NCI-H2196 treated with DMSO at 0.1 percent for 48 hours (cell line): ENCODE measurements around the gene CUBN.

Experiments
- DNase-seq: peaks from one replicate; lab custom pipeline; 2025; ENCODE audit not compliant: unreplicated experiment; lab: John Stamatoyannopoulos, UW

The CUBN gene

DNA sequence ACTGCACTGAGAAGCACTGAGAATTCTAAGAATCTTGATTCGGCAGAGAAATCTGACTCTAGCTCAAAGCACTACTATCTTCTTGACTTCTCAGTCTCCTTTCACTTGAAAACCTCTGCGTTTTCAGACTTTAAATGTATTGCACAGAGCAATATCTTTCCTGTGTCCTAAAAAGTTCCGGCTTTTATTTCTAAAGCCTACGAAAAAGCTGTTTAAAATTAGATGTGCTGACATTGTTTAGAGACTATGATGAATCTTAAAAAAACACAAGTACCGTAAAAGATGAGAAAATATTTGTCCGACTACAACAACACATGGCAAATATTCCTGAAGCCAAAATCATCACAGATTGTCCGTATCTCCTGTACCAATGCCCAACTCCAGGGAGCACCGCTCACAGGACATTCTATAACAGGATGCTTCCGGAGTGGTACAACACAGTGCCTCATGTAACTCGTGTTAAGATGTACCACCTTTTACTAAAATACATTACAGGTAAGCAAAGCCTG lies 136.9 kb downstream of the CUBN start:
- no peak for DNase-seq

GRCh38 chr10:16991011-16991410 lies 138.6 kb downstream of the CUBN start:
- no peak for DNase-seq

DNA sequence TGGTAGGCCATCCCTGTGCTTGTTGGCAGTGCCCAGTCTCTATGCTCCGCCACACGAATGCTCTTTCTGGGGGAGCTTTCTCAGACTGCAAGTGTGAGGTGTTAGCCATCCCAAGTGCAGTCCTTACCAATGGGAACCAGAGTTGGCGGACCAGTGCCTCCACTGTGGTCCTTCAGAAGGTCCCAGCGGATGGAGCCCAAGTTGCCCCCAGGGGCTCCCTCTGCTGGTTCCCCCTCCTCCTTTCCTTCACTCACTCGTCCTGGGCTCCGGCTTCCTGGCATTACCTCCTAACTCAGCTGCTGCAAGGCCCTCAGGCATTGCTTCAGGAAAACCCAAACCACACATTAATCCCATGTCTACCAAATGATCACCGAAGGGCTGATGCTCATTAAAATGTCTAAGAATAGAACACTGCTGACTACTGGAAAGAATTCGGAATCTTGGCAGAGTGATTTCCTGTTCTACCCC lies 139.8 kb downstream of the CUBN start:
- DNase-seq, result no peak

DNA sequence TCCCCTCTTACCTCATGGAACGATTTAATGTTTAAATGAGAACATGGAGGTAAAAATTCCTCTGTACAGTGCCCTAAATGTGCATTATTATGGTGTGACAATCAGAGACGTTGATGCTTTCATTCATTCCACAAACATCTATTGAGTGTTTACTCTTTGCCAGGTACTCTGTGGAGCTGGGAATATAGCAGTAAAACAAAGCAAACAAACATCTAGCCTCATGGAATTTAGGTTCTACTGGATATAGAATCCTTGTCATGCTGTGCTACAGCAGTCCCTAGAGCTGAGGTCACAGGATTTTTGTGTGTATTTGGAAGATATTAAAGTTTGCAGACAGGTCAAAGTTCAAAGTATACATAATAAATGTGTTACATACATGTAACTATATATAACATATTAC lies 140.7 kb downstream of the CUBN start:
- DNase-seq, result no peak

DNA sequence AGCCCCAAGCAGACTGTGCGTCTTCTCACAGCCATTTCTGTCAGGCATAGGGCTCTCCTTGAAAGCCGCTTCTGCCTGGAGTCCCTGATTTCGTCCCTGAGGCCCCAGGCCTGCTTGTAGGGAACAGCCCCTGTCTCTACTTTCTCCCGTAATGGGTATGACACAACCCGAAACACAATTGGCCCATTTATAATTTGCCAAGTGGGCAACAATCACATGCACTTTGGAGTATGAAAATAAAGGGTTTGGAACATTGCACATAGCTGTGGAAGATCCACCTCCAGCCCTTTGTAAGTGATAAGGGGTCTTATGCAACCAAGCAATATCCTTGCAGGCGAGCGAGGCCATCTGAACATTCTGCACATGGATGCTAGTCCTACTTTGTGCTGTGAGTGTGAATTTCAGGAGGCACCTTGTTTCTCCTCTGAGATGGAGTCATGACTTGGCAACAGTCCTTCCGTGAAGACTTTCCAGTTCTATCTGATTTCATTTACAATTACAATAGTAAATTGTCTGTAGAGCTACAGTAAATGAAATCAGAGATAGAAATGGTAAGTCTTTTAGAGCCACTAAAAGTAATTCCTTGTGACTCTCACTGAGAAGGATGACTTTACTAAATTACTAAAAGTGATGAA lies 141.5 kb downstream of the CUBN start:
- DNase-seq, result no peak

GRCh38 chr10:16987206-16987621 lies 142.4 kb downstream of the CUBN start:
- no peak for DNase-seq

DNA sequence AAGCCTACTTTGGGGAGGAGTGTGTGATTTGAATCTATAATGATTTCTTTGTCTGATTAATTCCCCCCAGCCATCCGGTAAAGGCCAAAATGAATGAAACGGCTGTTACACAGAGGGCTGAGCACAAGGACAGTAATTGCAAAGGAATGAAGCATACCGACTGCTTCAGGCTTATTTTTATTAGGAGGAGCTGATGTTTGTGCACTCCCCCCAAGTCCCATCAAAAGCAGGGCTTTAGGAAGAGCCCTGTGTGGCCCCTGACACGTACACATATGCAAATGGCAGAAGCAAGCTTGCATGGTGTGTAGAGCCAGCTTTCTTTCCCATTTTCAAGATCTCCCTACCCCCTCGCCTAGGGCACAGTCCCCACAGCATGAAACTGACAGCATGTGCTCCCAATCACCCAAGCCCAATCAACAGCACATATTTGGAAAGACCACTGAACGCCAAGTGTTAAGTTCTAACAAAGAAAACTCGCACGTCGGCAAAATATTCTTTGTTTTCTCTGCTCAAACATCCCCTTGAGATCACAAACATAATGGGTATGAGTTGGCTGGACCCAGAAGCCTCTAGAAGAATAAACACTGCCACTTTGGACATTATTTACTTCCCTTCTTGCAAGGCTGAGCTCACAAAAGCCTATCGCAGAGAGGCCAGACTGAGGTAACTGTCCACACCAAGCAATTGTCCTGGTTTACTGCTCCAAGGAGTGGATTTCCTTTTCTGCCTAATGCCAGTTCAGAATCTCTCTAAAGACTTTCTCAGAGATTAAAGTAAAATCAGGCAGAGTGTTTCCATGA lies 143.0 kb downstream of the CUBN start:
- no peak for DNase-seq

DNA sequence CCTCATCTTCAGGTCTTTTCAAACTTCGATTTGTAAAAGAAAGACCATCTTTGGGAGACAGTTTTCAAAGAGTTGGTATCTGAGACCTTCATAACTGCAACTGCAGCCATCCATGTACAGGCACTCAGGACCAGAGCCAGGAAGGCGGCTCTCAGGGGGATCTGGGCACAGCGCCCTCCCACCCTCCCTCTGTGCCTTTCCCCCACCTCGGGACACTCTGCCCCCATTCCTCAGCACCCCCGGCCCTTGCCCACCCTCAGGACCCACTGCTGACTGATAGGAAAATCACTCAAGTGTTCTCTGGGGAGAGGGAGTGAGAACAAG lies 143.6 kb downstream of the CUBN start:
- DNase-seq, result no peak

DNA sequence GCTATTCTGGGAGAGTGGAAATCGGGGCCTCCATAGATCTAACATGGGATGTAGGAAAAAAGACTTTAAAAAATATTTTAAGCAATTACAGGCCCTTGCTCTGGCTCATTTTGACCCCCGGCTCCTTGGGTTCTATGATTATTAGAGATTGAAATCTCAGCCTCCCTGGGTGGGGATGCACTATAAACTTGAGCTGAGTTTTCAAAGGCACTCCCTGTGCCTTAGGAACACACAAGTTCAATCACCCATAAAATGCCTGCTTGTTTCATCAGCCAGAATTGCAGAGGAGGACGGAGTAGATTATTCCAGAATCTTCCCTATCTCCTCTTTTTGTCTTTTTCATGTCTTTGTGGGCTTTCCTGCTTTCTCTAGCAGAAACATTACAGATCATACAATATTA lies 145.4 kb downstream of the CUBN start:
- no peak for DNase-seq

DNA sequence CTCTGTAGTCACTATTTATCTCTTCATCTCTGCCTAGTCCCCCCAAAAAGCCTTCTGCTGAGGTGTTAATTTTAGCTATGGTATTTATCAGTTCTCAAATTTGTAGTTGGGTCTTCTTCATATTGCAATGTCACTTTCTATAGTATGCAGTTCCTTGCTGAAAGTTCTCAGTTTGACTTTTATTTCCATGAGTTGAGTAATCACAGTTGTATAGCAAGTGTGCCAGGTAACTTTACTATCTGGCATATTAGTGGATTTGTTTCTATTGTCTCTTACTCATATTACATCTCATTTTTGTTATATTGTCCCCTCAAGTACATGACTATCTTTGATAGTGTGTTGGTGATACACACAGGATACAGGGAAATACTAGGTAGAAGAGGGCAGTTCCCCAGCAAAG lies 152.8 kb downstream of the CUBN start:
- no peak for DNase-seq

GRCh38 chr10:16975188-16975587 lies 154.4 kb downstream of the CUBN start:
- DNase-seq, result no peak

DNA sequence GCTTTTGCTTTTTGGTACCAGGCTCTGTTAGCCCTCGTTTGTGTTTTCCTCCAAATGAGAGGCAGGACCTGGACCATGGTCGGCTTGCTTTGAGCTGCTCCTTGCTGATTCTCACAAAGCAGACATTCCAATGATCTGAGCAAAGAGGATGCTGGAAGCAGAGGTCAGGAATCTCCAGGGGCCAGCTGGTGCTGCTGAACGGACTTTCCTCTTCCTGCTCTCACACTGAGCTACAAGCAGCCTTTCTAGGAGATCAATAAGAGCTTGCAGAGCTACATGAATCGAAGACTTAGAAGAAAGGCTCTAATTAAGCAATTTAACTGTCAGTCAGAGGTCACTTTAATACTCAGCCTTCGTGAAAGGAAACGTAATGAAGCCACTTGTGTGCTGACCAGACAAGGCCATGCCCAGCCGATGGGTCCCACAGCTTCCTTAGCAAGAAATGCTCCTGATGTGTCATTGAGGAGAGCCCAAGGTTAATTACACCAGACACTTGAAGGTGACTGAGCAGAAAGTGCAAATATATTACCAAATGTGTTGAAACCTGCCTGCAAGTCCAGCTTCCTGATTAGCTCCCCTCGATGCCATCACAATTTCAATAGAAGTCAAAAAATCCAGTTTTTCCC lies 161.1 kb downstream of the CUBN start:
- DNase-seq, result no peak

DNA sequence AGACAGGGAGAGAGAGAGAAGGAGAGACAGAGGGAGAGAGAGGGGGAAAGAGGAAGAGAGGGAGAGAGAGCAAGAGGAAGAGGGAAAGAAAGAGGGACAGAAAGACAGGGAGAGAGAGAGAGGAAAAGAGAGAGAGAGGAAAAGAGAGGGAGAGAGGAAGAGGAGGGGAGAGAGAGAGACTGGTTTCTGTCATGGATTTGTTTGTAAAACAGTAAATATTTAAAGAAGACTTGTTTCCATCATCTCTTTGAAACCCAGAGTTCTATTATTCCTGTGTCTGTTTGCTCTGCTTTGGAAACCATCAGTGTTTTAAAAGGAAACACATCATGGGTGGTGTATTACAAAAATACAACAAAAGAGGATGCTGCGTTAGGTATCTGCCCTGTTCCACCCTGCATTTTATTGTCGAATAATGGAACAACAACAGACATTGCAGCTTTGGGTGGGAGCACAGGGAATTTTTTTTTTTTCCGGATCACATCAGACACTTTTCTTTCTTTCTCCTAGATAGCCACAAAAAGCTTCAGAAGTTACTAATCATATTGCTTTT lies 161.7 kb downstream of the CUBN start:
- no peak for DNase-seq

DNA sequence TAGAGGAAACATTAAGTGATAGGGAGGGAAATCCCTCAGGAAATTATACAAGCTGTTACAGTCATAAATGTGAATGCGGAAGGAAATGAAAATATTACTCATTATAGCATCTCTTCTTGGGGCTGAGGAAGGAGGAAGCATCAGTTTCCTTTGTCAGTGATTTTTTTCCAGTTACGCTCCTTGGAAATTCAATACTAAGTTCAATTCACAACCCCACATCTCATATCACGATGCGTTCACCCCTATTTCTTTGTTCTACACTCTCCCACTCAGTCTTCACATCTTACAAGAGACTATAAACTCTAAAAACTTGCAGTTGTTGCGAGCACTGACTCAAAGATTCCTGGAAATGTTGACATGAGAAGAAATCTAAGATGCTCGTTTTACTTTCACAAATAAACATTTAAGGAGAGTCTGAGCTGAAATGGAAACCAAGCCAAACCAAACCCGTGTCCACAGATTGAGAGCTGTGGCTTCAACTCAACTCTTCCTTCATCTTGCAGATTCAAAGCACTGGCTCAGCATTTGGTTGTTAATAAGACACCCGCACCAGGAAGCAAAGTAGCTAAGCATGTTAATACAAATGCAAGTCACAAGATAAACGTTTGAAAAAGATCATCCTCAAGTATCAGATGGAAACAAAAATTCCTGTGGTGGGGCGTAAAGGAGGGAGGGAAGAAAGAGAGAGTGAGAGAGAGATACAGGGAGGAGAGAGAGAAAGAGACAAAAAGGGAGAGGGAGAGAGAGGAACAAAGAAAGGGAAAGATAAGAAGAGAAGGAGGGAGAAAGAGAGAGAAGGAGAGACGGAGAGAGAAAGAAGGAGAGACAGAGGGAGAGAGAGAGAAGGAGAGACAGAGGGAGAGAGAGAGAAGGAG lies 162.4 kb downstream of the CUBN start:
- no peak for DNase-seq

DNA sequence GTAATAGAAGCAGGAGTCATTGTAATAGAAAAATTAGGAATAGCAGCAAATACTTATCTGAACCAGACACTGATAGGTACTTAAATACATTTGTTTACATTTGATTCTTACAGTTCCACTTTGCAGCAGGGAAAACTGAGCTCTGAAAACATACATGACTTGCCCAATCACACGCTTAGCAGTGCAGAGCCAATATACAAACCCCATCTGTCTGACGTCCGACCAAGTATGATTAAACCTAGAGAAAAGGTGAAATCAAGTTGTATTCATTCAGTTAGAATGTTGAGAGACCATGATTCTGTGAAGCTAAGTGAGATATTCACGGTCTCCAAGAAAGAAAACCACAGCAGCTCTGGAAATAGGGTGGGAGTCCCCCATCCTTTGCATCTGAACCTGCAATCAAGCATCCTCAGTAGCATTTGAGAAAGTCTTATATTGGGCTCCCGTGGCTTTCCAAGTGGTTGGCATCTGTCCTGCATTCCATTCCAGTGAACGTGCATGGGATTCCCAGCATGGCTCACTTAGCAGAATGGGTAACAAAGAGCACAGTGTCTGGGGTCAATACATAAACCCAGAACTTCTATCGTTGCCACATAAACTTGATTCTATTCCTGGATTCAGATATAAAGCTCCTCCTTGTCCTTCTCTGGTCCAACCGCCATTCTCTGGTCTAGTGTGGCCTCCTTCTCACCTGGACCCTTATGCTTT lies 163.7 kb downstream of the CUBN start:
- no peak for DNase-seq

GRCh38 chr10:16965344-16965616 lies 164.3 kb downstream of the CUBN start:
- no peak for DNase-seq

DNA sequence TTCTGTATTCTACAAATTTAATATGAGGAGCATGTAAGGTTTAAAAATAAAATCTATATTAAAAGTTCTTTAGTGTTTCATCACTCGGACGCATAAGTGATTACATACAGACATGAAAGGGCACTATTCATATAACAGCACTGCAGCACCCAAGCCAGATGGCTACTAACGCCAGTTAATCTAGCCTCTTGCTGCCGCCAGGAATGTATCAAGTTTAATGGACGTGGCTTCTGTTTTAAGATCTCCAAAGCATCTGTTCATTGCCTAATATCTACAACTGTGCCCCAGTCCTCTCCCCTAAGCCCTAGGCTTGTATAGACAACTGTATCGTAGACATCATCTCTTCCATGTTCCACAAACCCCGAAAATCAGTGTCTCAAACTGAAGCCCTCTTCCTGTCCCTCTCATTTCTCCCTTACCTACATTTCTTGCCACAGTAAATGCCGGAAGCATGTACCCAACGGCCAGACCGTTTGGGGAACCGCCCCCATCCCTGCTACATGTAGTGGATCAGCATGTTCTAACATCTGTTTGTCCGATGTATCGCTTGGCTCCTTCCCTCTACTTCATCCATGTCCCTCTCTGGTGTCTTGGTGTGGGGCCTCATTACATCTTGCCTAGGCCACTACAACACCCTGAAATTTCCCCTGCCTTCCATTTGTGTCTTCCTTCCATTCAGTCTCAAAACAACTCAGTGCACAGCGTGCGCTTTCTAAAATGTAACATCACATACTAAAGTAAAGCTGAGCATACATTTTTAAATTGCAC lies 164.9 kb downstream of the CUBN start:
- DNase-seq, result no peak

DNA sequence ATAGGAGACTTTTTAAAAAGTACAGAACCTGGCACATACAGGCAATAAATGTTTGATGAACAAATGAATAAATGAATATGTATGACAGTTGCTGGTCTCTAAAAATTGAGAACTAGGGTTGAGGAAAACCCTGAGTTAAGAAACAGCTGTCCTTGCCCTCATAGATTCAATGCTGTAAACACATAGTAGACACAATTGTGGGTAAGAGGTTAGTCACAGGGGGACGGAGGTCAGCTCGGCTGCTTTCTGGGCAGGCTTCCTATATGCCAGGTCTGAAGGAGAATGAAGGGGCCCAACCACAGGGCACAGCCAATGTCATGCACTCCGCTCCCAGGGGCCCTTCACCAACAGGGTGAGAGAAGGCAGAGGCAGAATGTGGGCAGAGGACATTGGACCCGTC lies 169.1 kb downstream of the CUBN start:
- no peak for DNase-seq

DNA sequence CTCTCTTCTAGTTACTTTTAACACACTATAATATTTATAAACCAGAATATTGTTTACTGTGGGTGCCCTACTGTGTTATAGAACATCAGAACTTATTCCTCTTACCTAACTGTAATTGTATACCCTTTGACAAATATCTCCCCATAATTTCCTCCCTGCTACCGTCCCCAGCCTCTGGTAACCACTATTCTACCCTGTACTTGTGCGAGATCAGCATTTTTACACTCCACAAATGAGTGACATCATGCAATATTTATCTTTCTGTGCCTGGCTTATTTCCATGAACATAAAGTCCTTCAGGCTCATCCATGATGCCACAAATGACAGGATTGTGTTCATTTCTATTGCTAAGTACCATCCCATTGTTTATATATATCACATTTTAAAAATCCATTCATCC lies 172.6 kb downstream of the CUBN start:
- DNase-seq, result no peak
